RWPE2 (cell line): ENCODE measurements around the gene MDK.

Experiments used
- ATAC-seq: fragments of 200-7000 bp; cut with Tn5 transposase; 3 replicates; pipeline ENCODE4 v1.9.1; 2021; ENCODE audit warnings: low read depth
- DNase-seq: peaks from one replicate; pipeline ENCODE4 v3.0.0-alpha.2; 2020; ENCODE audit warnings: low spot score
- H3K27ac ChIP-seq: fragments of 450-650 bp; 2 replicates; pipeline ENCODE4 v1.5.1; 2017; ENCODE audit warnings: mild to moderate bottlenecking; ENCODE audit not compliant: poor library complexity, severe bottlenecking
- H3K27me3 ChIP-seq: fragments of 250-450 bp; sonication (Bioruptor Pico); 2 replicates; pipeline ENCODE4 v1.5.1; 2021; ENCODE audit warnings: mild to moderate bottlenecking, moderate library complexity; ENCODE audit not compliant: insufficient read depth, poor library complexity, severe bottlenecking
- H3K36me3 ChIP-seq: fragments of 250-450 bp; sonication (Bioruptor Pico); 2 replicates; pipeline ENCODE4 v1.5.1; 2020; ENCODE audit warnings: low read depth, mild to moderate bottlenecking, moderate library complexity
- H3K4me1 ChIP-seq: fragments of 250-450 bp; sonication (Bioruptor Pico); 2 replicates; pipeline ENCODE4 v1.5.1; 2021; ENCODE audit warnings: mild to moderate bottlenecking, moderate library complexity; ENCODE audit not compliant: insufficient read depth, poor library complexity, severe bottlenecking
- H3K4me3 ChIP-seq: fragments of 250-450 bp; sonication (Bioruptor Pico); 2 replicates; pipeline ENCODE4 v1.5.1; 2021; ENCODE audit warnings: mild to moderate bottlenecking, moderate library complexity; ENCODE audit not compliant: severe bottlenecking
- H3K9me3 ChIP-seq: fragments of 250-450 bp; sonication (Bioruptor Pico); 2 replicates; pipeline ENCODE4 v1.5.1; 2021; ENCODE audit warnings: mild to moderate bottlenecking, moderate library complexity; ENCODE audit not compliant: severe bottlenecking
- TF ChIP-seq, protein P1 (sequence below): fragments of 450-650 bp; IDR thresholded peaks from one replicate; pipeline ENCODE4 v1.5.1; 2017; ENCODE audit warnings: mild to moderate bottlenecking, moderate library complexity; ENCODE audit not compliant: poor library complexity, severe bottlenecking

The MDK gene

DNA sequence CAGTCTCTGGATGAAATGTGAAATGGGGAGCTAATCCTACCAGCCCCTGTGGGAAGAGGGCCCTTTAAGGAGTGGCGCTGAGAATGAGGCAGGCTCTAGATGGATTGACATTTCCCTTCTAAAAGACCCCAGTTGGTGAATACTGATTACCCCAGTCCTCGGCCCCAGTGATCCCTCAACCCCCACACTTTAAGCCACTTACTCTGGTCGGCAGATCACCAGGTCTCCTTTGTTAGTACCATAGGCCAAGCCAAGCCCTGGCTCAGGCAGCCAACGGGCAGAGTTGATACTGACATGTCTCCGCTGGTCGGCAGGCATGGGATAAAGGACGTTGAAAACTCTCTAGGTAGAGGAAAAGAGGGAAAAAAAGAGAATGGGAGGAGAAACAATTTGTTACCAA is 36.2 kb downstream of the MDK start:
- Histone ChIP-seq H3K27ac (no peak overlapping the region), H3K27me3 (no peaks in the 10 kb centered on the region), H3K4me1 (no peaks in the 10 kb centered on the region), H3K9me3 (no peaks in the 10 kb centered on the region), H3K36me3 (peaks cover 17% of the 10 kb centered on the region), H3K4me3 (no peak overlapping the region)
- ATAC-seq (no peak), DNase-seq (no peak)
- TF ChIP-seq, protein P1, sequence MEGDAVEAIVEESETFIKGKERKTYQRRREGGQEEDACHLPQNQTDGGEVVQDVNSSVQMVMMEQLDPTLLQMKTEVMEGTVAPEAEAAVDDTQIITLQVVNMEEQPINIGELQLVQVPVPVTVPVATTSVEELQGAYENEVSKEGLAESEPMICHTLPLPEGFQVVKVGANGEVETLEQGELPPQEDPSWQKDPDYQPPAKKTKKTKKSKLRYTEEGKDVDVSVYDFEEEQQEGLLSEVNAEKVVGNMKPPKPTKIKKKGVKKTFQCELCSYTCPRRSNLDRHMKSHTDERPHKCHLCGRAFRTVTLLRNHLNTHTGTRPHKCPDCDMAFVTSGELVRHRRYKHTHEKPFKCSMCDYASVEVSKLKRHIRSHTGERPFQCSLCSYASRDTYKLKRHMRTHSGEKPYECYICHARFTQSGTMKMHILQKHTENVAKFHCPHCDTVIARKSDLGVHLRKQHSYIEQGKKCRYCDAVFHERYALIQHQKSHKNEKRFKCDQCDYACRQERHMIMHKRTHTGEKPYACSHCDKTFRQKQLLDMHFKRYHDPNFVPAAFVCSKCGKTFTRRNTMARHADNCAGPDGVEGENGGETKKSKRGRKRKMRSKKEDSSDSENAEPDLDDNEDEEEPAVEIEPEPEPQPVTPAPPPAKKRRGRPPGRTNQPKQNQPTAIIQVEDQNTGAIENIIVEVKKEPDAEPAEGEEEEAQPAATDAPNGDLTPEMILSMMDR = no peak

DNA sequence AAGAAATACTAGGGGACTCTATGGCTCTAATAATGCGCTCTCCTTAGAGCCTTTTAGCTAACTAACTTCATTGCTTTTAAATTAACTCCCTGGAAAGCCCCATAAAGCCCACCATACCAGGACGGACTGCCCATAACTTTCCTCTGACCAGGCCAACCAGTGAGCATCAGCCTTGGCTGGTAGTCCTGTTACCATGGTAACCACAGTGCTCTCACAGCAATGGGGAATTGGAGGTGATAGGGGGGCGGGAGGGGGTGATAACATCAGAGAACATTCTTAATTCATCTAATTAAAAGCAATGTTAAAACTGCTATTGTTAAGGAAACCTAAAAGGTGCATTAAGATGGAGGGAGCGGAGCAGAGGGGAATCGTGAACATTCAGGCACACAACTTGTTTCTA is 37.3 kb downstream of the MDK start:
- DNase-seq (no peak), ATAC-seq (no peak)
- Histone ChIP-seq H3K9me3 (no peaks in the 10 kb centered on the region), H3K4me3 (no peak overlapping the region), H3K36me3 (peaks cover 17% of the 10 kb centered on the region), H3K27me3 (no peaks in the 10 kb centered on the region), H3K4me1 (no peaks in the 10 kb centered on the region), H3K27ac (no peak overlapping the region)
- TF ChIP-seq, protein P1 = no peak

DNA sequence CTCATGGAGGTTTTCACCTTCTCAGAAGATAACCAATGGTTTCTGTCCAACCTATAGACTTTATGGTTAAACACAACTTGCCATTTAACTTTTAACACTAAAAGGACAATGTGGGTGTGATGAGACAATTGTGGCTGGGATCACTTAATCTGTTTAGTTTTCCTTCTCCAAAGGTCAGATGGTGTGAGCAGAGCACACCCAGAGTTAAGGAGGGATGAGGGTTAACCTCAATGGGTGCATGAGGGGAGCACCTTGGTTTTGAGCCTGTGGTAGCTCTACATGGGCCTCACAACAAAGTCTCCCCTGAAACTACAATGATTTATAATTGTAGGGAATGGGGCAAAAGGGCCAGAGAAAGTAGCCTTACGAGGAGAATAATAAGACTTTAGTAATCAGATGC is 39.0 kb downstream of the MDK start:
- Histone ChIP-seq H3K9me3 (no peaks in the 10 kb centered on the region), H3K27me3 (no peaks in the 10 kb centered on the region), H3K36me3 (peaks cover 10% of the 10 kb centered on the region), H3K4me3 (no peak overlapping the region), H3K4me1 (no peaks in the 10 kb centered on the region), H3K27ac (no peak overlapping the region)
- DNase-seq = no peak
- ATAC-seq = no peak
- TF ChIP-seq, protein P1 = no peak

DNA sequence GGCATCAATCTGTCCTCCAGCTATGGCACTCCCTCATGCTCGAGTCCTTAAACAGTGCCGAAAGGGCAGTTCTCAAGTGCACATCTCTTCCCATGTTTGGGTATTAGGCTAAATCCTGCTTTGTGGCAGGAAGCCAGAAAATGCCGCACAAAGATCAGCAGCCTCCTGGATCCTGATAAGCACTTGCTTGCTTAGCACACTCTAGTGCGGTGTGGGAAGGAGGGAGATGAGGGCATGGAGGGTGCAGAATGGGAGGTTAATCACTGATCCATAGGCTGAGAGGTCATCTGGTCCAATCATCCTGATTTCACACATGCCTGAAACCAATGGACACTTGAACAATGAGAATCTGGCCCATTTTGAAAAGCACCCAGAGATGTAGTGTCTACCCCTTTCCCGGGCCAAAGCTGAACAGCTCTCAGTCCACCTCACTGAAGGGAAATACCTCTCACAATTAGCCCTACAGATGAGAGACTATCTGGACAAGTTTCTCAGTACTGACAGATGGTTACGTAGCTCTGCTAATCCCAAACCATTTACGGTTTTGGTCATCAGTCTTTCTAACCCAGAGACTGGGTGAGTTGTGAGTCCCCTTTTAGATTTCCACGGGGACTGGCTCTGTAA is 39.9 kb downstream of the MDK start:
- H3K36me3 ChIP-seq = peaks cover 10% of the 10 kb centered on the region
- no peaks in the 10 kb centered on the region for H3K27me3 ChIP-seq
- no peak for ATAC-seq
- TF ChIP-seq, protein P1 = no peak
- no peak overlapping the region for H3K27ac ChIP-seq
- H3K9me3 ChIP-seq = no peaks in the 10 kb centered on the region
- H3K4me3 ChIP-seq = no peak overlapping the region
- H3K4me1 ChIP-seq = no peaks in the 10 kb centered on the region
- DNase-seq = no peak

DNA sequence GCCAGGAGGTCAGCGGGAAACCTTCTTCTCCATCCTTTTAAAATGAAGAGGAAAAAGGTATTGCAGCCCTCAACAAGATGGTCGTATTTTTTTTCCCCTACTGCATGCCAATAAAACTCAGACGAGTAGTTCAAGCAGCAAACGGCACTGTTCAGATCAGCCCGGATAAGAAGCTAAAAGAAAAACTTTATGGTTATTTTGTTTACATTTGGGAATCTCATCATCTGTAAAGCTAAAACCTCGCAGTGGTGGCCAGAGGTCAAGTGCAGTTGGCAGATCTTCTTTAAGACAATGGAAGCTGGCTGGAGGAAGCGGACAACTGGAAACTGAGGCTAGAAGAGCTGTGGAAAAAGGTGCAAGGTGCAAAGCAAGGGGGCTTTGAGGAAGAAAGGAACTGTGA is 41.1 kb downstream of the MDK start:
- Histone ChIP-seq H3K27ac (no peak overlapping the region), H3K36me3 (peaks cover 6% of the 10 kb centered on the region), H3K27me3 (no peaks in the 10 kb centered on the region)

More for the DNA sequence above, 41.1 kb downstream of the MDK start:
- TF ChIP-seq, protein P1 = no peak
- H3K4me3 ChIP-seq = no peak overlapping the region
- no peaks in the 10 kb centered on the region for H3K9me3 ChIP-seq
- no peak for ATAC-seq
- DNase-seq = no peak
- no peaks in the 10 kb centered on the region for H3K4me1 ChIP-seq
